8988T (cell line): ENCODE results near the gene RCOR2.

ENCODE experiments used
- DNase-seq: peaks from one replicate; pipeline ENCODE4 v3.0.0; 2011

RCOR2 gene

GRCh38 chr11:63906585-63906984, 10.4 kb downstream of the RCOR2 start:
- peak; percentile 93 for DNase-seq

GRCh38 chr11:63906087-63906486, 10.9 kb downstream of the RCOR2 start:
- DNase-seq = no peak

DNA sequence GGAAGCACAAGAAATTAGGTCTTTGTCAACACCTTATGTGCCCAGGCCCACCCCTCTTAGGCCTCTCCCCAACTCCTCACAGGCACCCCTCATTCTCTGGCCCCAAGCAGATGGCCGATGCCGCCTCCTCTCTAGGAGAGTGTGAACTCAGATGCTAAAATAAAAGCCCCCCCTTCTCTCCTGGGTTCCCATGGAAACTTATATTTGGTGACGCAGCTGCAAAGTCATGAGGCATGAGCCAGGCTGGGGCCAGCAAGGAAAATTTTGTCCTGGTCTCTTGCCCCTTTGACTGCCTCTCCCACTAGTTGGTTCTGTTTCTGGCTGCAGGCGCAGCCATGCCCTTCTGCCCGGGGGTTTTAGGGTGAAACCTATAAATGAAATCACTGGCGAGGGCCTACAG, 11.8 kb downstream of the RCOR2 start:
- no peak for DNase-seq

DNA sequence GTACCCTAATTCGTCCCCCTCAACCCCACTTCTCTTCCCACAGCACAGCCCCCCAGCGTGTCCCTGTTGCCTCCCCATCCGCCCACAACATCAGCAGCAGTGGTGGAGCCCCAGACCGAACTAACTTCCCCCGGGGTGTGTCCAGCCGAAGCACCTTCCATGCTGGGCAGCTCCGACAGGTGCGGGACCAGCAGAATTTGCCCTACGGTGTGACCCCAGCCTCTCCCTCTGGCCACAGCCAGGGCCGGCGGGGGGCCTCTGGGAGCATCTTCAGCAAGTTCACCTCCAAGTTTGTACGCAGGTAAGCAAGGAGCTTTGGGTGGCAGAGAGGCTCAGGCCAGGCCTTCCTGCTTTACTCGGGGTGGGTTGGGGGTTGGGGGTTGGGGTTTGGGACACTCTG, 12.2 kb downstream of the RCOR2 start:
- no peak for DNase-seq

- no peak for DNase-seq
Measured at GRCh38 chr11:63903884-63904283, 13.1 kb downstream of the RCOR2 start.

DNA sequence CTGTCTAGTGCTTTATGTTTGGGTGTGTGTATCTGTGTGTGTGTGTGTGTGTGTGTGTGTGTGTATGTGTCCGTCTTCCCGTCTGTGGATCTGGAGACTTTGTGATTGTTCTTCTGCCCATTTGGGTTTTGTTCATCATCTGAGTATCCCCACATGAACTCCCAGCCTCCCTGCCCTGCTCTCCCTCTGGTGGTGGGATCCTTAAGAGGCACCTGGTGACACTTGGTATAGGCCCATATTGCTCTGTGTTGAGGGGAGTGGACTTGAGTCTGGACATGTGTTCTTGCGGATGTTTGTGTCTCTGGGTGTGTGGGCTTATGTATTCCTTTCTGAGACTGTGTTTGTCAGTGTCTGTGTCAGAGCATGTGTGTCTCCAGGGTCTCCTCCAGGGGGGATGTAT, 15.3 kb downstream of the RCOR2 start:
- no peak for DNase-seq

- no peak for DNase-seq
Measured at GRCh38 chr11:63897459-63898146, 19.4 kb downstream of the RCOR2 start.

- DNase-seq = no peak
Measured at GRCh38 chr11:63896071-63896470, 20.9 kb downstream of the RCOR2 start.

DNA sequence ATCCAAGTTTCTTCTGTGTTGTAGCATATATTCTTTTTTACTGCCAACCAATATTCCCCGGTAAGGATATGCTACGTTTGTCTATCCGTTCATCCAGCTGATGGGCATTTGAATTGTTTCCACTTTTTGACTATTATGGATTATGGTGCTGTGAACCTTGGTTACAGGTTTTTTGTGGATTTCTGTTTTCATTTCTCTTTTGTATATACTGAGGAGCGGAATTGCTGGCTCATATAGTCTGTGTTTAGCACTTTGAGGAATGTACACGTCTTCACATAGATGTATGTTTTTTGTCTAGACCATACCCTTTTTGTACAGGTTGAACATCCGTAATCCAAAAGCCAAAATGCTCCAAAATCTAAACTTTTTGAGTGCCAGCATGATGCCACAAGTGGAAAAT, 23.6 kb downstream of the RCOR2 start:
- no peak for DNase-seq

- DNase-seq = no peak
Measured at GRCh38 chr11:63892228-63892627, 24.7 kb downstream of the RCOR2 start.

DNA sequence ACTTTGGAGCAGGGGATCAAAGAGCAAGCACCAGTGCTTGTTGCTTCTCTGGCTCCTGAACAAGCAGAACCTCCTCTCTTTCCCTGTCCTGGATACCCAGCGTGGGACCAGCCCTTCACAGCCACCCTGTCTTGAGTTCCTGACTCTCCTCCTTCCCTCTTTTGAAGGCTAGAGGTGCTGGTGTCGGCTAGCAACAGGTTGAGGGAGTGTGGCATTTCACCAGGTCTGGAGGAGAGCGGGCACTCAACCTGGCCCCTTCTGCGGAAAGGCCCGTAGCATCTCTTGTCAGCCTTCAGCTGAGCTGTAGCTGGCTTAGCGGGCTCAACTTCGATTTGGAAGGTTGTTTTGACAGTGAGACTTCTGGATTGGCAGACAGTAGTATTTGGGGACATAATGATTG, 26.6 kb downstream of the RCOR2 start:
- DNase-seq = no peak

GRCh38 chr11:63889344-63889743, 27.6 kb downstream of the RCOR2 start:
- DNase-seq = no peak

- DNase-seq = no peak
Measured at GRCh38 chr11:63888170-63889086, 28.5 kb downstream of the RCOR2 start.

DNA sequence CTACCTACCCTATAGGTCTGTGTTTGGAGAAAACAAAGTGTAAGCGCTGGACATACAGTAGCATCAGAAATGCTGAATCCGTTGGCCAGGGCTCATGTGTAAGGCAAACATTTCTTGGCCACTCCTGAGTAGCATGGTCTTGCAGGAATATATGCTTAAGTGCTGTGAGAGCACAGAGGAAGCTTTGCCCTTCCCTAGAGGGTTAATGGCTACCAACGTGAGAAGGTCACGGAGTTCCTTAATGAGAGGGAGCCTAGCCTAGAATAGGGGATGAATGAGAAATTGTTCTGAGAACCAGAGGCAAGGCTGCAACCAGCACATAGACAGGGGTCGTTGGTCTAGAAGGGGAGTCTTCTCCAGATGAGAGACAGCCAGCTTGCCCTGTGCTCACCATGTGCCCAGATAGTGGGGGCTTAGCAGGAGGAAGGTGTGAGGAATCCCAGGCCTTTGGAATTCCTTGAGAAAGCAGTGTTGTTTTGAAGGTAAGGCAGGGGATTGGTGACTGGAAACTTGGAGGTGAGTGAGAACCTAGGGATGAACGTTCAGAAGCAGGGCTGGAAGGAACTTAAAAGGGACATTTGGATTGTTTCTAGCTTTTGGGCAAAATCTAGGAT, 29.5 kb downstream of the RCOR2 start:
- no peak for DNase-seq

- no peak for DNase-seq
Measured at GRCh38 chr11:63884196-63884932, 32.6 kb downstream of the RCOR2 start.

- DNase-seq = no peak
Measured at GRCh38 chr11:63883791-63884190, 33.2 kb downstream of the RCOR2 start.

DNA sequence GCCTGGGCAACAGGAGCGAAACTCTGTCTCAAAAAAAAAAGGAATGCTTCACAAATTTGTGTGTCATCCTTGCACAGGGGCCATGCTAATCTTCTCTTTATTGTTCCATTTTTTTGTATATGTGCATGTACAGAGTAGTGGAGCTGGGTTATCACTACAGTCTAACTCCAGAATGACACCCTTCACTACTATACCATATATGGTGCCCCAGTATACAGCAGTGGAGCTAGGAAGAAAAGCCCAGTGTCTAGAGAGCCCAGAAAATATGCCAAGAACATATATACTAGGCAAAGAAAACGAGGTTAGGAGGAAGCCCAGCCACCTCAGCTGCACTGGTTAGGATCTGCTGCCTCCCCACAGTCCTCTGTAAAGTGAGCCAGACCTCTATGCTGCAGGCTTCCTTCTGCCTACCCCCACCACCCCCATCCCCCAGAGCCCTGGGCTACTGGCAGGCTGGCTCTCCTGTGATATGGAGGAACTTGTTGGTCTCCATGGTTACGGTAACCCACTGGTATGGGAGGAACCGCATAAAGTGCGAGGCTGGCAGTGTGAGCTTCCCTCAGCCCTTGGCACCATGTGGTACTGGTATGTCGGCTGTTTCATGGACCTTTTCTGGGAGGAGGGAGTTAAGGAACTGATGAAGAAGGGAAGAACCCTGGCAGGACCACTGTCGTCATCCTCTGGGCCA, 34.3 kb downstream of the RCOR2 start:
- DNase-seq = no peak

- no peak for DNase-seq
Measured at GRCh38 chr11:63880403-63880790, 36.6 kb downstream of the RCOR2 start.

GRCh38 chr11:63879598-63880402, 37.2 kb downstream of the RCOR2 start:
- no peak for DNase-seq

DNA sequence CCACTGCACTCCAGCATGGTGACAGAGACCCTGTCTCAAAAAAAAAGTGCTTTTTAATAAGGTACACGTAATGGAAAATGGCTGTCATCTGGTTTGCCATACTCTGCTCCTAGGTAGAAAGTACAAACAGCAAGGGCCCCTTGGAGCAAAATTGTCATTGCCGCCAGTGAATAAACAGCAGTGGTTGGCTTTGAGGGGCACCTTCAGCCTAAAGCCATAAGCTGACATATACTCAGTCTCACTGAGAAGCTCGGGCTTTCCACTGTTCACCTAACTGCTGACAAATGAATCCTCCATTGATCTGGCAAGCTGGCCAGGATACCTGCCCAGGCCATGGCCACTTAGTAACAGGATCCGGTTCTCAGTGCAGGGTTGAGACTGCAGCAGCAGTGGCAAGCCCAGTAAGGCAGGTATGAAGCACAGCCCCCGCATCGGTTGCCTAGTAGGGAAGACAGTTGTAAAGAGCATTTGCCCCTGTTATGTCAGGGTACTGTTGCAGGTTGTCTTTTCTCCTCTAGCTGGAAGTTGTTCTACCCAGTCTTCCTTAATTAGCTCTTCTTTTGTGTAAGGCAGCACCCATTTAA, 39.2 kb downstream of the RCOR2 start:
- DNase-seq = no peak

DNA sequence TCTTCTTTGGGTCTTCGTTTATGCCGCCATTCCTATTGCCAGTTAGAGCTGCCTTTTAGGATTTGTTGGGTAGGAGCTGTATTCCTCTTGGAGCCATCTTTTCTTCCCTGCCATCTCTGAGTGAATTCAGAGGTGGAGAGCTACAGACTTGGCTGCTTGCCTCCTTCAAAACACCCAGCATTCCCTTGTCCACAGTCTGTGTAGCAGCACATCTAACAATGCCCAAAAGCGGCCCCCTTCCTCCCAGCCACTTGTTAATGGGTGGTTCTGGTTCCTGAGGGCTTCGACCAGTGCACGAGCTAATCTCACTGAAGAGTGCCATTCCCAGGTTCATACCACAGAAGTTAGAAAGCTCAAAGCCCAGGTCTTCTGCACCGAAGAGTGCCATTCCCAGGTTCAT, 40.3 kb downstream of the RCOR2 start:
- no peak for DNase-seq
